Activated CD4-positive, alpha-beta T cell treated with anti-CD3 and anti-CD28 coated beads, Interleukin-2, Interleukin-4, amounts not matched to agents 100 ng/mL and 50 ng/mL, durations not matched to agents 16 hours and 8 hours (primary cell): Measurements from ENCODE around the gene ENO4.

Source experiments
- DNase-seq: peaks from one replicate; pipeline ENCODE4 v3.0.0-alpha.2; 2020; ENCODE audit warnings: low spot score

Gene ENO4

GRCh38 chr10:116868198-116868676 lies 18.9 kb downstream of the ENO4 start:
- no peak for DNase-seq

- no peak for DNase-seq
These were observed 19.4 kb downstream of the ENO4 start for GRCh38 chr10:116868722-116869121.

- DNase-seq: no peak
These were observed 21.6 kb downstream of the ENO4 start for GRCh38 chr10:116870949-116871348.

- DNase-seq: no peak
These were observed 23.8 kb downstream of the ENO4 start for GRCh38 chr10:116873134-116873533.

GRCh38 chr10:116875897-116876296 lies 26.6 kb downstream of the ENO4 start:
- DNase-seq: no peak

- no peak for DNase-seq
These were observed 28.1 kb downstream of the ENO4 start for GRCh38 chr10:116877391-116877790.

- no peak for DNase-seq
These were observed 28.8 kb downstream of the ENO4 start for GRCh38 chr10:116878123-116878522.

GRCh38 chr10:116879817-116880216 lies 30.5 kb downstream of the ENO4 start:
- no peak for DNase-seq

- DNase-seq: no peak
These were observed 31.6 kb downstream of the ENO4 start for GRCh38 chr10:116880716-116881482.

- no peak for DNase-seq
These were observed 33.3 kb downstream of the ENO4 start for GRCh38 chr10:116882639-116883038.

GRCh38 chr10:116886772-116887171 lies 37.5 kb downstream of the ENO4 start:
- no peak for DNase-seq

- DNase-seq: no peak
These were observed 39.2 kb downstream of the ENO4 start for GRCh38 chr10:116888380-116889055.

GRCh38 chr10:116889066-116889465 lies 39.8 kb downstream of the ENO4 start:
- no peak for DNase-seq

GRCh38 chr10:116891208-116891607 lies 41.9 kb downstream of the ENO4 start:
- no peak for DNase-seq

- DNase-seq: no peak
These were observed 43.8 kb downstream of the ENO4 start for GRCh38 chr10:116892907-116893685.

GRCh38 chr10:116893686-116894037 lies 44.4 kb downstream of the ENO4 start:
- DNase-seq: no peak

GRCh38 chr10:116899626-116900025 lies 50.3 kb downstream of the ENO4 start:
- no peak for DNase-seq

GRCh38 chr10:116905845-116906210 lies 56.5 kb downstream of the ENO4 start:
- DNase-seq: no peak

GRCh38 chr10:116907245-116907987 lies 58.1 kb downstream of the ENO4 start:
- DNase-seq: no peak

GRCh38 chr10:116909307-116909706 lies 60.0 kb downstream of the ENO4 start:
- no peak for DNase-seq

GRCh38 chr10:116910910-116911309 lies 61.6 kb downstream of the ENO4 start:
- no peak for DNase-seq

GRCh38 chr10:116912162-116912561 lies 62.9 kb downstream of the ENO4 start:
- no peak for DNase-seq
